Loucy (cell line): ENCODE measurements around the gene FCER2.

Source experiments
- CTCF ChIP-seq: fragments of 200-600 bp; sonication (generic); conservative IDR thresholded peaks from 2 replicates; pipeline ENCODE4 v1.5.1; 2014; ENCODE audit warnings: mild to moderate bottlenecking, antibody characterized with exemption, low read length
- EZH2phosphoT487 ChIP-seq: fragments of 200-600 bp; IDR thresholded peaks from 2 replicates; pipeline ENCODE4 v1.6.1; 2018; ENCODE audit warnings: antibody characterized with exemption, mild to moderate bottlenecking, moderate library complexity, borderline replicate concordance

- TF ChIP-seq CTCF (no peak), EZH2phosphoT487 (no peak)
Observed at GRCh38 chr19:7691497-7691896, 10.4 kb downstream of the FCER2 start.
